Measurements from ENCODE around the gene MTUS2.

Gene MTUS2

GRCh38 chr13:29502391-29503008 lies 682.4 kb downstream of the MTUS2 start:
- H3K27ac ChIP-seq: no peak overlapping the region
- TF ChIP-seq, protein P1, sequence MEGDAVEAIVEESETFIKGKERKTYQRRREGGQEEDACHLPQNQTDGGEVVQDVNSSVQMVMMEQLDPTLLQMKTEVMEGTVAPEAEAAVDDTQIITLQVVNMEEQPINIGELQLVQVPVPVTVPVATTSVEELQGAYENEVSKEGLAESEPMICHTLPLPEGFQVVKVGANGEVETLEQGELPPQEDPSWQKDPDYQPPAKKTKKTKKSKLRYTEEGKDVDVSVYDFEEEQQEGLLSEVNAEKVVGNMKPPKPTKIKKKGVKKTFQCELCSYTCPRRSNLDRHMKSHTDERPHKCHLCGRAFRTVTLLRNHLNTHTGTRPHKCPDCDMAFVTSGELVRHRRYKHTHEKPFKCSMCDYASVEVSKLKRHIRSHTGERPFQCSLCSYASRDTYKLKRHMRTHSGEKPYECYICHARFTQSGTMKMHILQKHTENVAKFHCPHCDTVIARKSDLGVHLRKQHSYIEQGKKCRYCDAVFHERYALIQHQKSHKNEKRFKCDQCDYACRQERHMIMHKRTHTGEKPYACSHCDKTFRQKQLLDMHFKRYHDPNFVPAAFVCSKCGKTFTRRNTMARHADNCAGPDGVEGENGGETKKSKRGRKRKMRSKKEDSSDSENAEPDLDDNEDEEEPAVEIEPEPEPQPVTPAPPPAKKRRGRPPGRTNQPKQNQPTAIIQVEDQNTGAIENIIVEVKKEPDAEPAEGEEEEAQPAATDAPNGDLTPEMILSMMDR (IDR thresholded peaks at IDR 0.05): no peak
- TF ChIP-seq ZFX (IDR thresholded peaks at IDR 0.05; ENCODE audit: borderline replicate concordance): no peak

DNA sequence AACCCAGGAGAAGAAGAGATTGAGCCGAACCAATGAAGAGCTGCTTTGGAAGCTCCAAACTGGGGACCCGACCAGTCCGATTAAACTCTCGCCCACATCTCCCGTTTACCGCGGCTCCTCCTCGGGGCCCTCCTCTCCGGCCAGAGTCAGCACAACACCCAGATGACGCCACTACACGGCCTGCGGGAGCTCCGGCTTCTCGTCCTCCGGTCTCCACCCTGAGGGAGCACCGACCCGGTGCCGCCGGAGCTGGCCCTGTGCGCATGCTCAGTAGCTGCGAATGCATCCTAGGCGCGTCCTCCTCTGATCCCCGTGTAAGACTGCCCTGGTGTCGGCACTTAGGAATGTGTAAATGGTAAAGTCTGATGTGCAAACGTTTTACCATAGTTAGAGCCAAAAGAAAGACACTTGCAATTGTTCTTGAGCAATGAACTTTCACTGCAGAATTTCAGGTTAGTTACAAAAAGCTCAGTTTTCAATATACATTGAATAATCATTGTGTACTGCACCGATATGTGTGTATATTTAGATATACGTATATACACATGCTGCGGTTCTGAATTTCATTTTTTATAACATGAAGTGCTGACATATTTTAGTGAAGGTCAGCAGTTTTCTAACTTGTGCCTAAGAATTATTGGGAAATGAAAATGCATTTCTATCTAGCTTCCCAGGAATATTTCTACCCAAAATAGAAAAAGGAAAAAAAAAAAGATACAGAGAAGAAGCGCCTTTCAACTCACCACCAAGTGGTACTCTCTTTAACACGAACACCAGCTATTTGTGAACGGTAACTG lies 683.1 kb downstream of the MTUS2 start:
- TF ChIP-seq, protein P1 (IDR thresholded peaks at IDR 0.05): no peak
- TF ChIP-seq ZFX (IDR thresholded peaks at IDR 0.05; ENCODE audit: borderline replicate concordance): no peak

DNA sequence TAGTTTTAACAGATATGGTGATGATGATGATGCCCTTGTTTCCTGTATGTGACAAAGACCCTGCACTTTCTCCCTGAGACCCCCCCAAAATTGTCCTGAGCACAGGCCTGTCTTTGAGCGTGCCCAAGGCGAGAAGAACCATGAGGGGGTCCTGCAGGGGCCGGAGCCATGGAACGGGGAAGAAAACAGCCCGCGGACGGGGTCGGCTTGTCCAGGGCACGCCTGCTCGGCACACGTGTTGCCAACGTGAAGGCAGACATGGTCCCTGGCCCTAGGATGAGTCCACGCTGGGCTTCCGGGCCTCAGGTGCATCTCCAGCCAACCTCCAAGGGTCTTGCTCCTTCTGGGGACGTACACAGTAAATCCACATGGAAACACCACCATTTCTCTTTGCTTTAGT lies 684.6 kb downstream of the MTUS2 start:
- no peak for TF ChIP-seq ZFX (IDR thresholded peaks at IDR 0.05; ENCODE audit: borderline replicate concordance)
- TF ChIP-seq, protein P1 (IDR thresholded peaks at IDR 0.05): no peak
- H3K27ac ChIP-seq: no peak overlapping the region

More for the DNA sequence above, 683.1 kb downstream of the MTUS2 start:
- no peak overlapping the region for H3K27ac ChIP-seq

GRCh38 chr13:29505511-29505910 lies 685.4 kb downstream of the MTUS2 start:
- TF ChIP-seq, protein P1 (IDR thresholded peaks at IDR 0.05): no peak
- no peak for TF ChIP-seq ZFX (IDR thresholded peaks at IDR 0.05; ENCODE audit: borderline replicate concordance)
- no peak overlapping the region for H3K27ac ChIP-seq

DNA sequence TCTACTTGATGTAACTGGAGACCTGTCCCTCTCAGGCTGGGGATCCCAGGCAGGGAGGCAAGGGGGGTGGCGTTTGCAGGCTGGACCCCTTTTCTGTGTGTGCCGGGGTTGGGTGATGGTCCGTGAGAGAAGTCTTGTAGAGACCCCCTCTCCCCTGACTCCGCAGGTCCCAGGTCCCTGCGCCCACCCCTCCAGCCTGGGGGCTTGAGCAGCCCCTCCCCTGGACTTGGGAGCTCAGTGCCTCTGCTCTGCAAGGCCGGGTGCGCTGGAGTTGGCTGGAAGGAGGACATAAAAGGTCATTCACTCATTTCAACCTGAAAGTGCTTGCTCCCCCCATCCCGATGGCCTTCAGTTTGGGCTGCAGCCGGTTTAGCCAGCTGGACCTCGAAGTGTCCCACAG lies 685.8 kb downstream of the MTUS2 start:
- H3K27ac ChIP-seq: no peak overlapping the region
- TF ChIP-seq, protein P1 (IDR thresholded peaks at IDR 0.05): no peak
- no peak for TF ChIP-seq ZFX (IDR thresholded peaks at IDR 0.05; ENCODE audit: borderline replicate concordance)

GRCh38 chr13:29507356-29507755 lies 687.2 kb downstream of the MTUS2 start:
- TF ChIP-seq, protein P1 (IDR thresholded peaks at IDR 0.05): no peak
- TF ChIP-seq ZFX (IDR thresholded peaks at IDR 0.05; ENCODE audit: borderline replicate concordance): no peak

More at GRCh38 chr13:29507356-29507755, 687.2 kb downstream of the MTUS2 start:
- no peak overlapping the region for H3K27ac ChIP-seq

Data from 22Rv1 (cell line).